SK-N-SH treated with all-trans-retinoic acid at 6 μM for 48 hours (cell line): ENCODE data around the gene JOSD2.

Source experiments
- ATAC-seq: fragments of 200-7000 bp; cut with Tn5 transposase; 3 replicates; pipeline ENCODE4 v1.9.1; 2020; ENCODE audit warnings: mild to moderate bottlenecking, moderate library complexity
- ARNTL ChIP-seq: fragments of 450-650 bp; formaldehyde crosslinking; IDR thresholded peaks from 2 replicates; pipeline ENCODE4 v1.5.0; 2020; ENCODE audit warnings: low read depth, mild to moderate bottlenecking, moderate library complexity, borderline replicate concordance
- BACH2 ChIP-seq: fragments of 250-450 bp; sonication (Bioruptor Pico); IDR thresholded peaks from 2 replicates; pipeline ENCODE4 v1.9.0; 2021; ENCODE audit warnings: mild to moderate bottlenecking, borderline replicate concordance
- CSDC2 ChIP-seq: fragments of 250-450 bp; sonication (Bioruptor Pico); IDR thresholded peaks from 2 replicates; pipeline ENCODE4 v1.5.0; 2020; ENCODE audit warnings: mild to moderate bottlenecking, moderate library complexity
- ESRRG ChIP-seq: fragments of 250-450 bp; sonication (Bioruptor Pico); IDR thresholded peaks from 2 replicates; pipeline ENCODE4 v1.6.1; 2021; ENCODE audit warnings: mild to moderate bottlenecking
- GLIS3 ChIP-seq: fragments of 250-450 bp; sonication (Bioruptor Pico); IDR thresholded peaks from 2 replicates; pipeline ENCODE4 v1.5.0; 2020; ENCODE audit warnings: mild to moderate bottlenecking, moderate library complexity
- ISL1 ChIP-seq: fragments of 250-450 bp; sonication (Bioruptor Pico); IDR thresholded peaks from 2 replicates; pipeline ENCODE4 v2.1.2; 2022; ENCODE audit warnings: mild to moderate bottlenecking, moderate library complexity
- OSR1 ChIP-seq: fragments of 250-450 bp; sonication (Bioruptor Pico); IDR thresholded peaks from 2 replicates; pipeline ENCODE4 v1.8.0; 2022; ENCODE audit warnings: moderate library complexity, mild to moderate bottlenecking, inconsistent platforms
- PPARA ChIP-seq: fragments of 250-450 bp; sonication (Bioruptor Pico); IDR thresholded peaks from 2 replicates; pipeline ENCODE4 v1.5.0; 2020; ENCODE audit warnings: mild to moderate bottlenecking, borderline replicate concordance
- RARB ChIP-seq: fragments of 250-450 bp; sonication (Bioruptor Pico); IDR thresholded peaks from 2 replicates; pipeline ENCODE4 v1.8.0; 2021; ENCODE audit warnings: mild to moderate bottlenecking, moderate library complexity
- SNAI2 ChIP-seq: fragments of 250-450 bp; sonication (Bioruptor Pico); IDR thresholded peaks from 2 replicates; pipeline ENCODE4 v1.5.0; 2020; ENCODE audit warnings: mild to moderate bottlenecking, moderate library complexity
- TCF4 ChIP-seq: fragments of 250-450 bp; sonication (Bioruptor Pico); IDR thresholded peaks from 2 replicates; pipeline ENCODE4 v1.8.0; 2021; ENCODE audit warnings: mild to moderate bottlenecking, moderate library complexity, borderline replicate concordance
- TOX ChIP-seq: fragments of 250-450 bp; sonication (Bioruptor Pico); IDR thresholded peaks from 2 replicates; pipeline ENCODE4 v1.8.0; 2021; ENCODE audit warnings: mild to moderate bottlenecking, moderate library complexity, borderline replicate concordance
- TSHZ2 ChIP-seq: fragments of 250-450 bp; sonication (Bioruptor Pico); IDR thresholded peaks from 2 replicates; pipeline ENCODE4 v1.5.0; 2020; ENCODE audit warnings: mild to moderate bottlenecking, moderate library complexity
- ZC3H10 ChIP-seq: fragments of 250-450 bp; sonication (Bioruptor Pico); IDR thresholded peaks from 2 replicates; pipeline ENCODE4 v1.5.1; 2021; ENCODE audit warnings: mild to moderate bottlenecking, moderate library complexity
- ZFP3 ChIP-seq: fragments of 250-450 bp; sonication (Bioruptor Pico); IDR thresholded peaks from 2 replicates; pipeline ENCODE4 v1.5.0; 2020; ENCODE audit warnings: mild to moderate bottlenecking, moderate library complexity
- ZNF565 ChIP-seq: fragments of 450-650 bp; formaldehyde crosslinking; conservative IDR thresholded peaks from 2 replicates; pipeline ENCODE4 v1.5.0; 2020; ENCODE audit warnings: low read depth, mild to moderate bottlenecking, moderate library complexity
- ZNF70 ChIP-seq: fragments of 450-650 bp; formaldehyde crosslinking; IDR thresholded peaks from 2 replicates; pipeline ENCODE4 v1.5.0; 2020; ENCODE audit warnings: mild to moderate bottlenecking, moderate library complexity
- ZNF8 ChIP-seq: fragments of 450-650 bp; formaldehyde crosslinking; IDR thresholded peaks from 2 replicates; pipeline ENCODE4 v1.5.0; 2020; ENCODE audit warnings: mild to moderate bottlenecking, moderate library complexity
- TF ChIP-seq, protein P1 (sequence below): fragments of 250-450 bp; sonication (Bioruptor Pico); IDR thresholded peaks from 2 replicates; pipeline ENCODE4 v1.5.1; 2021; ENCODE audit warnings: mild to moderate bottlenecking, moderate library complexity
- TF ChIP-seq, protein P2 (sequence below): fragments of 250-450 bp; sonication (Bioruptor Pico); IDR thresholded peaks from 2 replicates; pipeline ENCODE4 v1.8.0; 2020; ENCODE audit warnings: mild to moderate bottlenecking, moderate library complexity, borderline replicate concordance

Gene JOSD2

GRCh38 chr19:50466706-50467039, 44.3 kb downstream of the JOSD2 start:
- TF ChIP-seq, protein P1, sequence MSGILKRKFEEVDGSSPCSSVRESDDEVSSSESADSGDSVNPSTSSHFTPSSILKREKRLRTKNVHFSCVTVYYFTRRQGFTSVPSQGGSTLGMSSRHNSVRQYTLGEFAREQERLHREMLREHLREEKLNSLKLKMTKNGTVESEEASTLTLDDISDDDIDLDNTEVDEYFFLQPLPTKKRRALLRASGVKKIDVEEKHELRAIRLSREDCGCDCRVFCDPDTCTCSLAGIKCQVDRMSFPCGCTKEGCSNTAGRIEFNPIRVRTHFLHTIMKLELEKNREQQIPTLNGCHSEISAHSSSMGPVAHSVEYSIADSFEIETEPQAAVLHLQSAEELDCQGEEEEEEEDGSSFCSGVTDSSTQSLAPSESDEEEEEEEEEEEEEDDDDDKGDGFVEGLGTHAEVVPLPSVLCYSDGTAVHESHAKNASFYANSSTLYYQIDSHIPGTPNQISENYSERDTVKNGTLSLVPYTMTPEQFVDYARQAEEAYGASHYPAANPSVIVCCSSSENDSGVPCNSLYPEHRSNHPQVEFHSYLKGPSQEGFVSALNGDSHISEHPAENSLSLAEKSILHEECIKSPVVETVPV (CRISPR knock-in tag), result no peak
- no peak for TF ChIP-seq ZFP3 (CRISPR knock-in tag)
- TF ChIP-seq, all 23 proteins: peak for 0
- ATAC-seq, result no peak

DNA sequence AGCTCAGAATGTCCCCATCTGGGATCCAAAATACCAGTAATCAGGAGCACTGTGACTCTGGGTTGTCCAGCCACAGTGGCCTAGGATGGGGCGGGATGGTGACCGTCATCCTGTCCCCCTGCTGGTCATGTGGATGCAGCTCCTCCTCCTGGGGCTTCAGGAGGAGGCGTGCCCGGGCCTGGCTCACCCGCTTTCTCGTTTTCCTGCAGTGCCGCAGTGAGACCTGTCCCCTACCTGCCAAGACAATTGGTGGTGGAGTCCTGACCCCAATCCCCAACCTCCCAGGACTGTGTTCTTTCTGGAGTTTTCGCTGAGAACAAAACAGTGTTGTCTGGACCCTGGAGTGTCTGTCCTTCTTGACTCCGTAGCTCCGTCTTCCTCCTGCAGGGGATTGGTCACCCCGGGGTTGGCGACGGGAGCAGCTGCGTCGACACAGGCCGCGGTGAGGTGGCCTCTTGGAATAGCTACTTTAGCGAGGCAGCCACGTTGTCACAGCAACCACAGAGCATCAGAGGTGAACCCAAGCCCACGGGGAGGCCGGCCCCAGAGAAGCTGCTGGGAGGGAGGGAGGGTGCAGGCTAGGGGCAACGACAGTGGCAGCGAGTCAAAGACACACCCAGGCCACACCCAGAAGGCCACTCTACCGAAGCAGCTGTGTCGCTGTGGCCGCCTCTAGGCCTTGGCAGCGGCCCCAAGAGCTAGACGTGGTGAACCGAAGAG, 44.8 kb downstream of the JOSD2 start:
- TF ChIP-seq ZNF8 (CRISPR knock-in tag), result no peak

DNA sequence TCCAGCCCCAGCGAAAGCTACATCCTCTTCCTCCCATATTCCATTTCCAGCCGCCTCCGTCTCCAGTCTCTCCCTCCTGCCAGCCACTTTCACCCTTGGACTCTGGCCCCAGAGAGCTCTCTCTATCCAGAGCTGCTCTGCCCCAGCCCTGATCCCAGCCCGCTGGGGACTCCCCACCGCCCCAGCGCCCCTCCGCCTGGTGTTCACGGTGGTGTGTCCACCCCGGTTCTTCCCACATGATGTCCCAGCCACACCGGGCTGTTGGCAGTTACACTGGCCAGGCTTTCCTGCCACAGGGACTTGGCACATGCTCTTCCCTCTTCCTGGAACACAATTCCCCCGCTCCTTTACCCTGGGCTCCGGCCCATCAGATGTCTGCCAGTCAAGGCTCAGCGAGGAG, 46.0 kb downstream of the JOSD2 start:
- no peak for ATAC-seq
- TF ChIP-seq BACH2 (CRISPR knock-in tag) (no peak), SNAI2 (CRISPR knock-in tag) (no peak), ISL1 (CRISPR knock-in tag) (no peak), RARB (no peak), ZNF565 (CRISPR knock-in tag) (no peak), ZC3H10 (CRISPR knock-in tag) (no peak), ESRRG (CRISPR knock-in tag) (no peak)
- TF ChIP-seq, protein P1 (CRISPR knock-in tag), result no peak

More for the DNA sequence above, 44.8 kb downstream of the JOSD2 start:
- peak; percentile 24; the same call in 1 of the 3 replicates for ATAC-seq

DNA sequence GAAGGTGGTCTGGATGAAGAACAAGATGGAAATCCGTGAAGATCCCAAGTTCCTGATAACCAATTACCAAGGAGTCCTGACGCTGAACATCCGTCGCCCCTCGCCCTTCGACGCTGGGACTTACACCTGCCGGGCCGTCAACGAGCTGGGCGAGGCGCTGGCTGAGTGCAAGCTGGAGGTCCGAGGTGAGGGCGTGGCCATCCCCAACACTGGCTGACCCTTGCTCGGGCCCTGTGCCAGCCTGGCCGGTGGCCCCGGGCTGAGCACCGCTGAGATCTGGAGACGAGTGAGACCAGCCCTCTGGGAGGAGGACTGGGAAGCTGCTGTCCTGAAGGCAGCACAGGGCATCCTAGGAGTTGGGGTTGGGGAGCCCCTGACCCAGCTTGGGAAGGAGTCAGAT, 46.6 kb downstream of the JOSD2 start:
- no peak for ATAC-seq
- no peak for TF ChIP-seq ZC3H10 (CRISPR knock-in tag)

DNA sequence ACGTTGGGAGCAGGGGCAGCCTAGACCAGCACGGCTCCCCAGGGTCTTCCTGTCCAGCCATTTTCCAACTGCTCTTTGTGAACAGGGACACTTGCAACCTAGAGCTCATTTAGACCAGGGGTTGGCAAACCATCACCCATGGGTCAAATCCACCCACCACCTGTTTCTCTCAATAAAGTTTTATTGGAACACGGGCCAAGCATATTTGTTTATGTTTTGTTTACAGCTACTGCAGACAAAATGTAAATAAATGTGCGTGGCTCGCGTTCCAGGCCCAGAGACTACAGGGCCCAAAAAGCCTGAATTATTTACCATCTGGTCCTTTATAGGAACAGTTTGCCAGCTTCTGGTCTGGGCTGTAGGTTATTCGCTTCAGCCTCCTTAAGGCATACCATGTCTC, 48.0 kb downstream of the JOSD2 start:
- no peak for TF ChIP-seq ESRRG (CRISPR knock-in tag)
- TF ChIP-seq OSR1 (CRISPR knock-in tag), result no peak
- TF ChIP-seq PPARA (CRISPR knock-in tag), result no peak
- TF ChIP-seq TCF4 (CRISPR knock-in tag), result no peak
- TF ChIP-seq RARB, result no peak
- TF ChIP-seq, protein P2, sequence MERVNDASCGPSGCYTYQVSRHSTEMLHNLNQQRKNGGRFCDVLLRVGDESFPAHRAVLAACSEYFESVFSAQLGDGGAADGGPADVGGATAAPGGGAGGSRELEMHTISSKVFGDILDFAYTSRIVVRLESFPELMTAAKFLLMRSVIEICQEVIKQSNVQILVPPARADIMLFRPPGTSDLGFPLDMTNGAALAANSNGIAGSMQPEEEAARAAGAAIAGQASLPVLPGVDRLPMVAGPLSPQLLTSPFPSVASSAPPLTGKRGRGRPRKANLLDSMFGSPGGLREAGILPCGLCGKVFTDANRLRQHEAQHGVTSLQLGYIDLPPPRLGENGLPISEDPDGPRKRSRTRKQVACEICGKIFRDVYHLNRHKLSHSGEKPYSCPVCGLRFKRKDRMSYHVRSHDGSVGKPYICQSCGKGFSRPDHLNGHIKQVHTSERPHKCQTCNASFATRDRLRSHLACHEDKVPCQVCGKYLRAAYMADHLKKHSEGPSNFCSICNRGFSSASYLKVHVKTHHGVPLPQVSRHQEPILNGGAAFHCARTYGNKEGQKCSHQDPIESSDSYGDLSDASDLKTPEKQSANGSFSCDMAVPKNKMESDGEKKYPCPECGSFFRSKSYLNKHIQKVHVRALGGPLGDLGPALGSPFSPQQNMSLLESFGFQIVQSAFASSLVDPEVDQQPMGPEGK (CRISPR knock-in tag), result no peak
- no peak for TF ChIP-seq ZNF565 (CRISPR knock-in tag)
- TF ChIP-seq CSDC2 (CRISPR knock-in tag), result no peak
- no peak for TF ChIP-seq SNAI2 (CRISPR knock-in tag)
- TF ChIP-seq ZC3H10 (CRISPR knock-in tag), result no peak
- no peak for TF ChIP-seq TOX
- no peak for TF ChIP-seq ARNTL
- no peak for TF ChIP-seq ISL1 (CRISPR knock-in tag)
- TF ChIP-seq, protein P1 (CRISPR knock-in tag), result no peak
- TF ChIP-seq TSHZ2 (CRISPR knock-in tag), result no peak
- no peak for TF ChIP-seq ZNF70
- TF ChIP-seq GLIS3 (CRISPR knock-in tag), result no peak
- TF ChIP-seq, all 23 proteins: peak for 0

More for the DNA sequence above, 48.0 kb downstream of the JOSD2 start:
- no peak for ATAC-seq
